GM18870 (cell line): ENCODE results near the gene PTPRN2.
"Not testable (repeated sequence)": the region's sequence is repeated elsewhere in the genome, so short reads cannot be mapped to it uniquely, and the experiment has no call there.

Experiments used
- ATAC-seq: cut with Tn5 transposase; IDR thresholded peaks from one replicate; pipeline ENCODE4 v1.9.1; 2021; ENCODE audit warnings: moderate library complexity; ENCODE audit not compliant: unreplicated experiment

PTPRN2 gene

DNA sequence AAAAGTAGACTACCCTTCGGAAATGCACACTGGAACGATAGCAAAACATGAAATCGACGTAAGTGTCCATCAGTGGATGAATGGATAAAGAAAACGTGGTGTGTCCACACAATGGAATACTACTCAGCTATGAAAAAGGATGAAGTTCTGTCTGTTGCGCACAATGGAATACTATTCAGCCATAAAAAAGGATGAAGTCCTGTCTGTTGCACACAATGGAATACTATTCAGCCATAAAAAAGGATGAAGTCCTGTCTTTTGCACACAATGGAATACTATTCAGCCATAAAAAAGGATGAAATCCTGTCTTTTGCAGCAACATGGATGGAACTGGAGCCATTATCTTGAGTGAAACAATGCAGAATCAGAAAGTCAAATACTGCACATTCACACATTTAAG lies 591.8 kb downstream of the PTPRN2 start:
- ATAC-seq, result no peak

DNA sequence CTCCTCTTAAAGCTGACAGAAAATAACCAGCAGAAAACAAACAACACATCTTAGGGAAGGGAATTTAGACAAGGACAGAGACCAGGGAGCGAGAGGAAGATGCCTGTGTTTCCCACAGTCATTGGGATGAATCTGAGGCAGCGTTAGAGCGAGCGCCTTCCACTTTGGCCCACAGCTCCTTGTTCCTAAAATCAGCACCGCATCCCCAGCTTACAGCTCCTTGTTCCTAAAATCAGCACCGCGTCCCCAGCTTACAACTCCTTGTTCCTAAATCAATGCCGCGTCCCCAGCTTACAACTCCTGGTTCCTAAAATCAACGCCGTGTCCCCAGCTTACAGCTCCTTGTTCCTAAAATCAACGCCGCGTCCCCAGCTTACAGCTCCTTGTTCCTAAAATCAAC lies 593.3 kb downstream of the PTPRN2 start:
- no peak for ATAC-seq

DNA sequence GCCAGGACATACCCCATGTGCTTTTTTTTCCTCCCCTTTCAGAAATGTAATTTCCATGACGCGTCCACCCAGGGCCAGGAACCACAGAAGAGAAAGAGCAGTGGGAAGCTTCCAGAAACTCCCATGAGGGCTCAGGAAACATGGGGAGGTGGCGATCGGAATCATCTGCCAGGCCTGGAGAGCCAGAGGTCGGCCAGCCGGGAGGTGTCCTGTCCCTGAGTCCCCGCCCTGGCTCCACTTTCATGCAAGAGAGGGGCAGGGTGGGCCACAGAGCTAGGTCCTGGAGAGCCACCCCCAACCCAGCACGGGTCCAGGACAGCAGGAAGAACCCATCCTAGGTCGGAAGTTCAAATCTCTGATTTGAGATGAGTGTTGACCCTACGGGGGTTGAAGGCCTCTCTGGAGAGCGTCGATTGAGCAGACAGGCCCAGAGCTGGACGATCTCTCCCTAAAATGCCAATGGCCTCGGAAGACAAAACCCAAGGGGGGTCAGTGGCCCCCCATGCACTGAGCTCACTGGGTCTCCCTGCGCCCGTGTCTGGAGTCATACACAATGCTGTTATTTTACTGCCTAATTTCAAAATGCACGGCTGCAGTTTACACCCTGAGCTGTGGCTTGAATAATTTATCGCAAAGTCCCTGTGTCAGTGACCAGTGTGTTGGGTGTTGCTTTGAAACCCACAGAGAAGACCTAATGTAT lies 594.1 kb downstream of the PTPRN2 start:
- no peak for ATAC-seq

GRCh38 chr7:157992511-157993160 lies 595.0 kb downstream of the PTPRN2 start:
- ATAC-seq, result no peak

- ATAC-seq, result no peak
Observed at GRCh38 chr7:157991761-157992160, 595.9 kb downstream of the PTPRN2 start.

DNA sequence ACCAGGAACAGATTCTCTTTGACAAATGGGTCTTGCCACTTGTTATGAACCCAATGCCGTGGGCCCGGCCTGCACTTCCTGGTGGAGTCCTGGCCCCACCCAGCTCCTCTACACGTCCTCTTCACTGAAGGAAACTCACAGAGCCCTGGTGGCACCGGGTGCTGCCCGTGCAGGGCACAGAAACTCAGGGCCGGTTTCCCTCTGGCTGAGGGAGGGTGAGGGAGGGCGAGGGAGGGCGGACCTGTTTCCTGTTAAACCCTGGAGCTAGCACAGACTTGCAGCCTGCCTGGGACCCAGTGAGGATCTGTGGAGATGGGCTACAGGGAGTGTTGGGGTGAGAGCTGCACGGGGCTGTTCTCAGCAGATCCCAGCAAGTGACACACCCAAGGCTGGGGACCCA lies 596.3 kb downstream of the PTPRN2 start:
- ATAC-seq, result no peak

- ATAC-seq, result no peak
Observed at GRCh38 chr7:157990881-157991250, 596.8 kb downstream of the PTPRN2 start.

DNA sequence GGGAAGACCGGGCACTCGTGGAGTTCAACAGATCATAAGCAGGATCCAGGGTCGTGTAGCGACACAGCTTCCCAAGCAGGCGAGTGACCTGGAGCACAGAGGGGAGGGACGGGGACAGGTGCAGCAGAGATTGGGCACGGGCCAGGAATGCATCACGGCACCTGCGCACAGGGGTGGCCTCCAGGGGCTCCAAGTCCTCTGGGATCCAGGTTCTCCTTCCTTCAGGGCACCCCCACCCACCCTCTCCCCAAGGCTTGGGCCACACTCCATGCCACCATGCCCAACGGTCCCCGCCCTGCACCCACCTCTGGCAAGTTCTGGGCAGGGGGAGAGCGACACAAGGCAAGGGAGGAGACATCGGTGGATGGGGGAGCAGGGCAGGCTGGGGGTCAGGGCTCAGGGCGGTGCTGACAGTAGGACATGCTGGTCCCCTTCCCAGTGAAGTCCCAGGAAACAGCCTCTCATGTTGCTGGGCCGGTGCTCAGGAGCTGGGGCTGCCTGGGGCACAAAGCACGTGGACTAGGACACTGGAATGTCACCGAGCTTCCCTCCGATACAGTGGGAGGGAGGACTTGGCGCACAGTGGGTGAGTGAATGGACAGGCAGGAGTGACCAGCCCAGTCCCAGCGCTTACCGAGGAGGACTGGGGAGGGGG lies 597.3 kb downstream of the PTPRN2 start:
- ATAC-seq, result no peak

- ATAC-seq, result no peak
Observed at GRCh38 chr7:157989589-157989988, 598.0 kb downstream of the PTPRN2 start.

- ATAC-seq, result no peak
Observed at GRCh38 chr7:157987906-157988305, 599.7 kb downstream of the PTPRN2 start.

DNA sequence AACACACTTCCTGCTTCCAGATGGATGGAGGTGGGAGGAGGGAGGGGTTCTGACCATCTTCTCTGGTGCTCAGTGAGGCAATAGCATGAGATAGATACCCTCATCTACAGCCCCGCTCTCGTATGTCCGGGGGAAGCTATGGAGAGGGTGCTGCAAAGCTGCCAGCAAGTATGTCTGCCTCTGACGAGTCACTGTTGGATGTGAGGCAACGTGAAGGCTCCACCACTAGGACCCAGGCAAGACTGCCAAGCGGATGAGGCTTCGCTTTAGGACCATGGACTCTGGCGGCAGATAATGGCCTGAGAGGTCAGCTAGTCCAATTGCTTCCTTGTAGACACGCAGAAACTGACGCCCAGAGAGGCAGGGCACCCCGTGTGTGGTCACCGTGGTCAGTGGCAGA lies 601.6 kb downstream of the PTPRN2 start:
- ATAC-seq, result no peak

DNA sequence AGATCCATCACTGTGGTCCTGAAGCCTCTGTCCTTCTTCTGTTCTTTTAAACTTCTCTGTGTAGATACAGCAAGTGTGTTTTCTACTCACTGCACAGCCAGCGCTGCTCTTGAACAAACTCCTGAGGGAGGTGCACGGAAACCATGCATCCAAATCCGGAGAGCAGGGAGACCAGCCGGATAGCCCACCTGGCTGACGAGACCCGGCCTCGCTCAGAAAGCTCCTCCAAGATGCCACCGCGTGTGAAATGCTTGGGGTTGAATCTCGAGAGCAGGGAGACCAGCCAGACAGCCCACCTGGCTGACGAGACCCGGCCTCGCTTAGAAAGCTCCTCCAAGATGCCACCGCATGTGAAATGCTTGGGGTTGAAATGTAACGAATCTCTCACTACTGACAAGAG lies 602.0 kb downstream of the PTPRN2 start:
- ATAC-seq, result no peak

DNA sequence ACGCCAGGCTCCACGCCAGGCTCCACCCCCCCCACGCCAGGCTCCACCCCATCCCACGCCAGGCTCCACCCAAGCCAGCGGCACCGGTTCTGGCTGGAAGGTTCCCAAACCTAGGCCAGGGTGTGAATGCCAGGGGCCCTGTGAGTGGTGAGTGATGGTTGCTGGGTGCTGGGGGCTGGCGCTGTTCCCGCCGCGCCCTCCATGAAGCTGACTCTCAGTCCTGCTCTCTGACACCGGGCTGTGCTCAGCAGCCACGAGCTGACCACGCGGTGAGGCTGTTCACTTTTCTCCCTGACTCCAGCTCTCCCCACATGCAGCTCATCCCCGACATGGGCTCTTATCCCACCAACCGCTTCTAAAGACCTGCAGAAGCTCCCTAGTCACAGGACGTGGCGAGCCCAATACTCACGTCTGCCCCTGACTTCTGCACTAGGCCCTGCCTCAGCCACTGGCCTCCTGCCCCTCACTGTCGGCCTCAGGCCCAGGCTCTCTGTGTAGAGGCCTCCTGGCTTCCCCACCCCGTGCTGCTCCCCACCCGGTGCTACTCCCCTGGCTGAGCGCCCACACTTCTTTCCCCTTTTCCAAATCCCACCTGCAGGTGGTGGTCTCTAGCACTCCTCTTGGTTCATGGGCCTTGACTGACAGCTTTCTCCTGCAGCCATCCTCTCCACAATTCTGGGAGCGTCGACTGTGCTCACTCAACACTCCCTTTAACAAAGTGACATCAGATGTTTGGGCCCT lies 603.0 kb downstream of the PTPRN2 start:
- no peak for ATAC-seq

DNA sequence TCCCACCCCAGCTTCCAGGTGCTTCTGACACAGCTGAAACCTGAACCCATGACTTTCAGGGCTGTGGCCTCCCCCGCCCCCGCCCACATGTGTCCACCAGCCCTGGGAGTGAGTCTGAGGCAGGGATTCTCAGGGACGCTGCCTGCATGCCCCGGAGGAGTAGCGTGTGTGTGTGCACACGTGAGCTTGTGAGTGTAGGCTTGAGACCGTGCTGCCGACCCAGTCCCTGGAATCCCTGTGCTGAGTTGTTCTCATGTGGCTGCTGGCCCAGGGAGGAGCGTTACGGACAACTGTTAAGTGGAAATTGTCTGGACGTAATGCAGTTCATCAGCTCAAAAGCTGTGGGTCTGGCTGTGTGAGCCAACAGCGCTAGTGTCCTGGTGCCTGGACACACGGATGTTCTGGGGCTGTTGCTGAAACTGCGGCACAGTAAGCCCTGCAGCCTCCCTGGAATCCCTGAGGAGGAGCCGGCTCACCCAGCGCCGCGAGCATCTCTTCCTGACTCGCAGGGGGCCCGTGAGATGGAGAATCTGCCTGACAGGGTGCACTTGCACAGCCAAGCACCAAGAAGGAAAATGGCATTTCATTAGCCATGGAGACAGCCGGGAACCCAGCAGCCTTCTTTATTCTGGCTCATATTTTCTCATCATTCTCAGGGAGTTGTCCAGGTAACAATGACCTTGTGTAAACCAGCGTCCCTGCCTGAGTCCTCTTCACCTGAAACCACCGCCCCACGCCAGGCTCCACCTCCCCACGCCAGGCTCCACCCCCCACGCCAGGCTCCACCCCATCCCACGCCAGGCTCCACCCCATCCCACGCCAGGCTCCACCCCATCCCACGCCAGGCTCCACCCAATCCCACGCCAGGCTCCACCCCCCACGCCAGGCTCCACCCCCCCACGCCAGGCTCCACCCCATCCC lies 603.9 kb downstream of the PTPRN2 start:
- no peak for ATAC-seq

DNA sequence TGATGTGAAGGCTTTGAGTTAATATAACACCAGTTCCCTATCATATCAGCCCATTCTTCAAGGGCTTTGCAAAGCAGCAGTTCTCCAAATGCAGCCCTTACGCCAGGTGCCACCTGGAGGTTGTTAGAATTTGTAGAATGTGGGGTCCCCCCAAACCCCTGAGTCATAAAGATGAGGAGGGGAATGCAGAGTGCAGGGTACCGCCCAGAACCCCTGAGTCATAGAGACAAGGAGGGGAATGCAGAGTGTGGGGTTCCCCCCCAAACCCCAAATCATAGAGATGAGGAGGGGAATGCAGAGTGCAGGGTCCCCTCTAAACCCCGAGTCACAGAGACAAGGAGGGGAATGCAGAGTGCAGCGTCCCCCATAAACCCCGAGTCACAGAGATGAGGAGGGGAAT lies 605.8 kb downstream of the PTPRN2 start:
- no peak for ATAC-seq

- no peak for ATAC-seq
Observed at GRCh38 chr7:157980774-157981173, 606.8 kb downstream of the PTPRN2 start.

DNA sequence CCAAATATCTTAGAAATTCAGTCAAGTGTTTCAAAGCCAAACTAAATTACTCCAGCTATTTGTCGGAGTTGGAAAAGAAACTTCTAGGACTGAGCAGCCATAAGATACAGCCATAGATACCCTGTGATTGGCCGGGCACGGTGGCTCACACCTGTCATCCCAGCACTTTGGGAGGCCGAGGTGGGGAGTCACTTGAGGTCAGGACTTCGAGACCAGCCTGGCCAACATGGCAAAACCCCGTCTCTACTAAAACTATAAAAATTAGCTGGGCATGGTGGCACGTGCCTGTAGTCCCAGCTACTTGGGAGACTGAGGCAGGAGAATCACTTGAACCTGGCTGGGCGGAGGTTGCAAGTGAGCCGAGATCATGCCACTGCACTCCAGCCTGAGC lies 607.3 kb downstream of the PTPRN2 start:
- not testable (repeated sequence) for ATAC-seq

DNA sequence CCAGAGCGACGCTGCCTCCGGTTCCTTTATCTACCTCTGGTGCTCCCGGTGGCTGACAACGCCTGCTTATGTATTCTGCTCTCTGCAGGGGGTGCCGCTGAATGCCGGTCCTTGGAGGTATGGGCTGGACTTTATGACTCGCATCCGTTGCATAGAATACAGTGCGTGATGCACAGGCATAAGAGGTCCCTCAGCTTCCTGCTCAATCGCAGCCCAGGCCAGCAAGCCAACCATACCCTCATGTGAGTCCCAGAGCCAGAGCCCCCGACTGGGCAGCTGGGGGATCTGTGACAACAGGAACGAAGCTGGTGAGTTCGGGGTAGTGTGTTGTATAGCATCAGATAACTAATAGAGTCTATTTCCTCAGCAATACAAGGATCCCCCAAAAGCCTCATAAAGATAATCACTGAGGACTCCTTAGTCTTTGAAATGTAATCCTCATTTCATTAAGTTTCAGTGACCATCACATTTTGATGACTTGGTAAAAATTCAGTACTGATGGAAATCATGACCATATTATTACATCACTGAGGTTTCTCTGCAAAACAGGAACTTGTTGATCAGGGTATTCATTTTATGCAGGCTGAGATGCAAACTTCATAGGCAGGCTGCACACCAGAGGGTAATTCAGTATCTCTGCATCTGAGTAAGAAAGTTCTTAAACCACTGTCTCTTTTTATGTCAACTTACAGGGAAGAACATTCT lies 607.8 kb downstream of the PTPRN2 start:
- ATAC-seq, result no peak

- ATAC-seq, result no peak
Observed at GRCh38 chr7:157978766-157979165, 608.9 kb downstream of the PTPRN2 start.
